ENCODE measurements around the gene IRX5.

IRX5 gene

GRCh38 chr16:54928016-54928356 lies 2.7 kb upstream of the IRX5 start:
- no peak for TF ChIP-seq CTCF (IDR thresholded peaks at IDR 0.05; ENCODE audit: insufficient read depth, low read length, missing control alignments)
- peak overlapping the region; percentile 69 for H3K4me3 ChIP-seq (ENCODE audit: low read depth, low read length)
- DNase-seq (ENCODE audit: low read depth, low spot score), result no peak
- ChIA-PET CTCF (interaction anchor here (0.9 to 3.4 kb wide), 4 partner anchors 9 to 646 kb away, joined by 3 to 13 read pairs (median 6); no protein-coding TSS in a partner anchor), POLR2A (interaction anchor here (0.6 kb wide), 1 partner anchor 354 kb away, joined by 4 read pairs; no protein-coding TSS in a partner anchor)

GRCh38 chr16:54928411-54929089 lies 2.1 kb upstream of the IRX5 start:
- ChIA-PET POLR2A (interaction anchor here (1.2 to 4.4 kb wide), 2 partner anchors 643 to 1425 kb away, joined by 3 to 28 read pairs; partner anchors contain the start of genes AKTIP and IRX3), CTCF (interaction anchor here (0.6 to 3.5 kb wide), 7 partner anchors 9 to 1377 kb away, joined by 3 to 13 read pairs (median 7); no protein-coding TSS in a partner anchor)
- H3K4me3 ChIP-seq (ENCODE audit: low read depth, low read length), result peak overlapping the region; percentile 69
- TF ChIP-seq CTCF (IDR thresholded peaks at IDR 0.05; ENCODE audit: insufficient read depth, low read length, missing control alignments), result no peak
- no peak for DNase-seq (ENCODE audit: low read depth, low spot score)

- TF ChIP-seq CTCF (IDR thresholded peaks at IDR 0.05; ENCODE audit: insufficient read depth, low read length, missing control alignments), result peak; percentile 31
- H3K4me3 ChIP-seq (ENCODE audit: low read depth, low read length), result peak overlapping the region; percentile 78
- DNase-seq (ENCODE audit: low read depth, low spot score), result peak; percentile 92
- POLR2A ChIA-PET, result interaction anchor here (1.2 to 4.4 kb wide), 2 partner anchors 643 to 1426 kb away, joined by 3 to 28 read pairs; partner anchors contain the start of genes AKTIP and IRX3
- CTCF ChIA-PET, result interaction anchor here (0.6 to 3.5 kb wide), 5 partner anchors 18 to 1378 kb away, joined by 3 to 12 read pairs (median 3); no protein-coding TSS in a partner anchor
Observed at GRCh38 chr16:54929090-54930004, 1.3 kb upstream of the IRX5 start.

GRCh38 chr16:54930869-54931119 lies 129 bp downstream of the IRX5 start:
- TF ChIP-seq CTCF (IDR thresholded peaks at IDR 0.05; ENCODE audit: insufficient read depth, low read length, missing control alignments), result no peak
- DNase-seq (ENCODE audit: low read depth, low spot score), result no peak
- H3K4me3 ChIP-seq (ENCODE audit: low read depth, low read length), result peak overlapping the region; percentile 78
- ChIA-PET POLR2A (interaction anchor here (0.6 to 4.4 kb wide), 6 partner anchors 223 to 1266 kb away, joined by 3 to 28 read pairs (median 3); partner anchors contain the start of gene IRX3), CTCF (interaction anchor here (1.1 to 3.5 kb wide), 5 partner anchors 17 to 1162 kb away, joined by 3 to 12 read pairs (median 3); no protein-coding TSS in a partner anchor)

- TF ChIP-seq CTCF (IDR thresholded peaks at IDR 0.05; ENCODE audit: insufficient read depth, low read length, missing control alignments), result no peak
- POLR2A ChIA-PET, result interaction anchor here (0.6 to 4.4 kb wide), 4 partner anchors 645 to 1267 kb away, joined by 3 to 28 read pairs (median 4); partner anchors contain the start of gene IRX3
- DNase-seq (ENCODE audit: low read depth, low spot score), result no peak
Observed at GRCh38 chr16:54931120-54932014, 702 bp downstream of the IRX5 start.

More at GRCh38 chr16:54931120-54932014, 702 bp downstream of the IRX5 start:
- CTCF ChIA-PET, result interaction anchor here (0.8 to 3.5 kb wide), 8 partner anchors 16 to 1162 kb away, joined by 3 to 12 read pairs (median 3); no protein-coding TSS in a partner anchor
- peak overlapping the region; percentile 78 for H3K4me3 ChIP-seq (ENCODE audit: low read depth, low read length)
